Activated naive CD4-positive, alpha-beta T cell treated with anti-CD3 and anti-CD28 coated beads, Interleukin-2, amount 50 U/mL, for 24 hours (primary cell): ENCODE results near the gene C1QB.
"Not testable (repeated sequence)": the region's sequence is repeated elsewhere in the genome, so short reads cannot be mapped to it uniquely, and the experiment has no call there.

ENCODE experiments used
- H3K27ac Mint-ChIP-seq: one replicate; pipeline ENCODE4 v1.8.0; 2021; ENCODE audit warnings: mild to moderate bottlenecking, mixed read lengths
- H3K27me3 Mint-ChIP-seq: one replicate; pipeline ENCODE4 v1.8.0; 2021; ENCODE audit warnings: mixed read lengths
- H3K36me3 Mint-ChIP-seq: one replicate; pipeline ENCODE4 v1.8.0; 2021; ENCODE audit warnings: mixed read lengths
- H3K4me1 Mint-ChIP-seq: one replicate; pipeline ENCODE4 v1.8.0; 2021; ENCODE audit warnings: mixed read lengths
- H3K4me3 Mint-ChIP-seq: one replicate; pipeline ENCODE4 v1.8.0; 2021; ENCODE audit warnings: mild to moderate bottlenecking, mixed read lengths
- H3K9me3 Mint-ChIP-seq: one replicate; pipeline ENCODE4 v1.8.0; 2021; ENCODE audit warnings: mixed read lengths

The C1QB gene

DNA sequence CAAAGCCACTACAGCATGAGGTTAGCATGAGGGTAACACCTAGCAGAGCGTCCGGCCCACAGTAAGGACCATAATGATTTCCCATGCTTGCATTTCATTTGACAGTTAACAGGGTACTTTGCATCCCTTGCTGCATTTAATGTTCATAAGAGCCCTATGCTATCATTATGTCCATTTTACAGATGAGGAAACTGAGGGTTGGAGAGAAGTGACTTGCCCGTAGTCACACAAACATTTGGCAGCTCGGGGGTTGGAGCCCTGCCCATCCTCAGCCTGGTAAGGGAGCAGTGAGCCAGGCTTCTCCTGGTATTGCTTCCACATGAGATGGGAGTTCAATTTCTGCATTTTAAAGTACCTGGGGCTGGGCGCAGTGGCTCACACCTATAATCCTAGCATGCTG is 41.1 kb downstream of the C1QB start:
- H3K4me3 Mint-ChIP-seq: no peak overlapping the region
- H3K4me1 Mint-ChIP-seq: no peaks in the 10 kb centered on the region
- H3K27ac Mint-ChIP-seq: no peak overlapping the region
- no peaks in the 10 kb centered on the region for H3K9me3 Mint-ChIP-seq
- H3K27me3 Mint-ChIP-seq: no peaks in the 10 kb centered on the region
- no peaks in the 10 kb centered on the region for H3K36me3 Mint-ChIP-seq

- H3K27me3 Mint-ChIP-seq: no peaks in the 10 kb centered on the region
- H3K27ac Mint-ChIP-seq: no peak overlapping the region
- no peaks in the 10 kb centered on the region for H3K9me3 Mint-ChIP-seq
- no peaks in the 10 kb centered on the region for H3K4me1 Mint-ChIP-seq
- H3K36me3 Mint-ChIP-seq: no peaks in the 10 kb centered on the region
- no peak overlapping the region for H3K4me3 Mint-ChIP-seq
These were observed 43.6 kb downstream of the C1QB start for GRCh38 chr1:22696610-22697009.

DNA sequence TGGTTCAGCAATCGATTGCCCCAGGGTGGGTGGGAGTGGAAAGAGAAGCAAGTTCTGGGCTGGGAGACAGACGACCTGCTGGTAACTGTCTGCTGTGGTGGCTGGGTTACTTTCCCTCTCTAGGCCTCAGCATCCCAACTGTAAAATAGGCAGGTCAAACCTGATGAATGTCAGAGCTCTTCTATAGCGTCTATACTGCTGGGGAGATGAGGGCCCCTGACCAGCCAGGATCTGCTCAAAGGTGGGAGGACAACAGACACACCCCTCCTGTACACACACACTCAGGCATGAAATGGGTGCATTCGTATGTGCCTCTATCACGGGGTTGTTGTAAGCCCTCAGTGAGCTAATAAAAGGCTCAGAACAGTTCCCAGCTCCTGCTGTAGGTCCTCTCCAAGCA is 44.9 kb downstream of the C1QB start:
- H3K9me3 Mint-ChIP-seq: no peaks in the 10 kb centered on the region
- H3K27me3 Mint-ChIP-seq: peaks cover 2% of the 10 kb centered on the region
- no peaks in the 10 kb centered on the region for H3K4me1 Mint-ChIP-seq
- H3K36me3 Mint-ChIP-seq: no peaks in the 10 kb centered on the region
- H3K4me3 Mint-ChIP-seq: no peak overlapping the region
- no peak overlapping the region for H3K27ac Mint-ChIP-seq

DNA sequence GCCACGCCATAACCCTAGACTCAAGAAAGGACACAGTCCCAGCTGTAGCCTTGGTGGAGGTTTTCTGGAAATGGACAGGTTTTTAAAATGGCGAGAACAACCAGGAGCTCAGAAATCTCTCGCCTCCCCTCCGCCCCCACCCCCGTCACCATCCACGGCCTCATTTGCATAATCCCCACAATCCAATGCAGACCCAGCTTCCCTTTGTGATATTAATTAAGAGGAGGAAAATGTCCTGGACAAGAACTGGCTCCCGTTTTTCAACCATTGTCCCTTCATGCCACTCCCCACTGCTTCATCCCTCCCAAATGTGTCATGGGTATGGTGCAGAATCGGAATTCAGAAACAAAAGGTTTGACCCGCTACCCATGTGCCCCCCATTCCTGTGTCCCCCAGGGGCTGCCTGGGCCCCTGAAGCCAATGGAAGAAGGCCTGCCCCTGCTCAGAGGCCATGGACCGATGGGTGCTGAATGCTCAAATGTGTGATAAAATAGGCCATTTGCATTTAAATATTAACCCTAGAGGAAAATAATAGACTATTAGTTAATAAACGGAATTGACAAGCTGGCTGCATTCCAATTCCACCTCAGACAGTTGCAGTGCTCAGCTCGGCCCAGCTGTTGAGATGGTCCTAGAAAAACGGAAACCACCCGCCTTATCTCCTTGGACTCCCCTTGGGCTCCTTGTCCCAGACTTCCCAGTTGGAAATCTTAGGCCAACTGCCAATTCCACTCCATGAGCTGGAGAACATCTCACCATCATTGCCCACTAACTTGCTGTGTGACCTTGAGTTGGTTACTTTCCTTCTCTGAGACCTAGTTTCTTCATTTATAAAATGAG is 46.9 kb downstream of the C1QB start:
- Mint-ChIP-seq H3K4me1 (no peaks in the 10 kb centered on the region), H3K4me3 (no peak overlapping the region), H3K27me3 (peaks cover 2% of the 10 kb centered on the region)

DNA sequence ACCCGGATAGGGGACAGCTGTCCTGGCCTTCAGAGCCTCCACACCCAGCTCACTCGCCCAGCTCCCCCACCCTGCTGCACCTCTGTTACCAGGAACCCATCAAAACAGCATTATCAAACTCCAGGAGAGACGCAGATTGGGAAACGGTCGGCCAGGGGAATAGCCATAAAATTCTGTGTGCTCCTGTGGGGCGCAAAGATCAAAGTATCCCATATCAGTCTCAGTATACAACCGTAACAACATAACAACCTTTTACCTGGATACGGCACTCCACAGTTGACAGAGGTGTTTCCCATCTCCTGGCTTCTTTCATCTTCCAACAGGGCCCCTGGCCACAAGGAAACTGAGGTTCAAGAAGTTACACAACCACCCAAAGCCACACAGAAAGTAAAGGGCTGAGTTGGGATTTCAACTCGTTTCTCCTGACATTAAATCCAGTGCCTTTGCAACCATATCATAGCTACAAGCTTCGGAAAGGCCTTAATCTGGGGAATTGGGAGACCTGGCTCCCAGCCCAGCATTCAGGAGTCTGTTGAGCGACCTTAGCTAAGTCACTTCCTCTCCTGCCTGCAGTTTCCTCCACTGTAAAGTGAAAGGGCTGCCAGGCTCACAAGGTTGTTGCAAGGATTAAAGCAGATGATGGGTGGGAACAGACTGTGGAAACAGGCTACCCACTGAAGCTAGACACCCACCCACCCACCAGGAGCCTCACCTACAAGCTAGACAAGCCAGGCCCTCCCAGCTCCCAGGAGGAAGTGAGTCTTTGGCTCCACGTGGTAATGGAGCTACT is 49.5 kb downstream of the C1QB start:
- Mint-ChIP-seq H3K27ac (no peak overlapping the region), H3K9me3 (no peaks in the 10 kb centered on the region), H3K4me1 (no peaks in the 10 kb centered on the region), H3K27me3 (peaks cover 4% of the 10 kb centered on the region), H3K36me3 (no peaks in the 10 kb centered on the region), H3K4me3 (no peak overlapping the region)

More for the DNA sequence above, 46.9 kb downstream of the C1QB start:
- H3K27ac Mint-ChIP-seq: no peak overlapping the region
- no peaks in the 10 kb centered on the region for H3K9me3 Mint-ChIP-seq
- no peaks in the 10 kb centered on the region for H3K36me3 Mint-ChIP-seq

DNA sequence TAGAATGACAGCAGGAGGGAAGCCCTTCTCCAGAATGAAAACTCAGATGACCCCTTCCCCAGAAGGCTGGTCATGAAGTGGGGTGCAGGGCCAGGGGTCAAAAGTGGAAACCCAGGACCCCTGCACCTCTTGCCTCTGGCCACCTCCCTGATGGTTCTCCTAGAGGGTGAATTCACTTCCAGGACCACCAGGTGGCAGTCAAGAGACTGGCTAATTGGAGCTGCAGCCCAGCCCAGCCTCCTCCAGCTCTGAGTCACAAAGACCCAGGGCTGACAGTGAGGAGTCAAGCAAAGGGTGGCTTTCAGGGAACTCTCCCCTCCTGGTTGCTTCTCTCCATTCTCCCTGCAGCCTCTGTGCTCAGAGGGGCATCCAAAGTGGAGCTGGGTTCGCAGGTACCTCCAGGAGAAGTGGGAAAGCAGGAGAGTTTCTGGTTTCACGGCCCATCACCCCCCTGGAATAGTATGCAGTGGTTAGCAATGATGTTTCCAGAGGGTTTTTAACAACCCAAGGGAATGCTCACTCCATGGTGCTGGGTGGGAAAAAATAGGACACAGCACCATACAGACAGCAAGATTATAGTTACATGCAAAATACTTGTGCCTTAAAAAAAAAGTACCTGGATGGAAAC is 51.5 kb downstream of the C1QB start:
- H3K4me1 Mint-ChIP-seq: no peaks in the 10 kb centered on the region
- no peak overlapping the region for H3K27ac Mint-ChIP-seq
- H3K27me3 Mint-ChIP-seq: peaks cover 18% of the 10 kb centered on the region
- H3K9me3 Mint-ChIP-seq: no peaks in the 10 kb centered on the region
- no peak overlapping the region for H3K4me3 Mint-ChIP-seq
- H3K36me3 Mint-ChIP-seq: peaks cover 2% of the 10 kb centered on the region

DNA sequence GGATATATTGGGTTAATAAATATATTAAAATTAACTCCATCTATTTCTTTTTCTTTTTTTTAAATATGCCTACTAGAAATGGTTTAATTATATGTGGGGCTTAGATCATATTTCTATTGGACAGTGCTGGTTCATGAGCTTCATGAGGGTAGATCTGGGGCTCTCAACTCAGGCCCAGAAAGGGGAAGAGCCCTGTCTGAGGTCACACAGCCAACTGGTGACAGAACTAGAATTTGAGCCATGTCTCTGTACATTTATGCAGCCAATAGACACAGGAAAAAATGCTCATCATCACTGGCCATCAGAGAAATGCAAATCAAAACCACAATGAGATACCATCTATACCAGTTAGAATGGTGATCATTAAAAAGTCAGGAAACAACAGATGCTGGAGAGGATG is 52.5 kb downstream of the C1QB start:
- H3K27me3 Mint-ChIP-seq: peaks cover 21% of the 10 kb centered on the region

GRCh38 chr1:22706100-22706499 is 53.1 kb downstream of the C1QB start:
- H3K4me3 Mint-ChIP-seq, H3K9me3 Mint-ChIP-seq, H3K27ac Mint-ChIP-seq, H3K36me3 Mint-ChIP-seq, H3K4me1 Mint-ChIP-seq: not testable (repeated sequence)
- peaks cover 21% of the 10 kb centered on the region for H3K27me3 Mint-ChIP-seq

More for the DNA sequence above, 52.5 kb downstream of the C1QB start:
- H3K4me3 Mint-ChIP-seq: no peak overlapping the region
- H3K36me3 Mint-ChIP-seq: peaks cover 2% of the 10 kb centered on the region
- peaks cover 4% of the 10 kb centered on the region for H3K4me1 Mint-ChIP-seq
- no peak overlapping the region for H3K27ac Mint-ChIP-seq
- H3K9me3 Mint-ChIP-seq: no peaks in the 10 kb centered on the region

DNA sequence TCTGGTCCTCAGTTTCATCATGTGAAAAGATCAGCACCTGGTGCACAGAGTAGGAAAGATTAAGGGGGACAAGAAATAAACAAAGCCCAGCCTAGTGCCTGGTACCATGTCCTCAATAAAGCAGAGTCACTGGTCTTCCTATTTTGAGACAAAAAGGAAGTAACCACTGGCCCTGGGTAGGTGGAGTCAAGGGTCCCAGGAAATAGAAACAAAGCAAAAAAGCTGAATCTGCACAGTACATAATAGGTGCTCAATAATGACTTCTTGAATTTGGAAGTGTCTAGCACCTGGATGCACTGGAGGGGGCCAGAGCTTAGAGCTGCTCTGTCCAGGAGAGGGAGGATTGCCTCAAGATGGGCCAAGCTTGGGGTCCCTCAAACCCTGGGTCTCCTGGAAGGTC is 55.7 kb downstream of the C1QB start:
- peaks cover 2% of the 10 kb centered on the region for H3K36me3 Mint-ChIP-seq
- H3K4me1 Mint-ChIP-seq: peaks cover 7% of the 10 kb centered on the region
- no peaks in the 10 kb centered on the region for H3K9me3 Mint-ChIP-seq
- no peak overlapping the region for H3K4me3 Mint-ChIP-seq
- H3K27ac Mint-ChIP-seq: no peak overlapping the region
- H3K27me3 Mint-ChIP-seq: peaks cover 38% of the 10 kb centered on the region

DNA sequence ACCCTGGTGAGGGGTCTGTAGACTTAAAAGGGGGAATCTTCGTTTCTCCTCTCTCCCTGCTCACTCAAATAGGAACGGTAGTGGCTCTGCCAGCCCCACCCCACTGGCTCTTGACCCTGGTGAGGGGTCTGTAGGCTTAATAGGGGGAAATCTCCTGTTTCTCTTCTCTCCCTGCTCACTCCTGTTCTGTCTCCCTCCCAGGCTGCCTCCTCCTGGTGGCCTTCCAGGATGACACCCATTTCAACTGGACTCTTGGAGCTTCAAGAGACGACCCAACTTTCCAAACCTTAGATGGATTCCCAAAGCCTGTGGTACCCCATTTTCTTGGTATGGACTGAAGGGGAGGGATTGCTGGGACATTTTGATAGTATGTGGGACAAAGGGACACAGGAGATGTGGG is 56.2 kb downstream of the C1QB start:
- H3K27me3 Mint-ChIP-seq: peaks cover 38% of the 10 kb centered on the region
- H3K9me3 Mint-ChIP-seq: no peaks in the 10 kb centered on the region
- peaks cover 7% of the 10 kb centered on the region for H3K4me1 Mint-ChIP-seq
- peaks cover 2% of the 10 kb centered on the region for H3K36me3 Mint-ChIP-seq
- H3K27ac Mint-ChIP-seq: peak overlapping the region; percentile 72
- no peak overlapping the region for H3K4me3 Mint-ChIP-seq

GRCh38 chr1:22709891-22710700 is 57.1 kb downstream of the C1QB start:
- H3K27ac Mint-ChIP-seq: peak overlapping the region; percentile 17
- H3K9me3 Mint-ChIP-seq: no peaks in the 10 kb centered on the region
- peaks cover 7% of the 10 kb centered on the region for H3K4me1 Mint-ChIP-seq
- H3K27me3 Mint-ChIP-seq: peaks cover 41% of the 10 kb centered on the region
- peak overlapping the region; percentile 81 for H3K4me3 Mint-ChIP-seq
- H3K36me3 Mint-ChIP-seq: peaks cover 2% of the 10 kb centered on the region

DNA sequence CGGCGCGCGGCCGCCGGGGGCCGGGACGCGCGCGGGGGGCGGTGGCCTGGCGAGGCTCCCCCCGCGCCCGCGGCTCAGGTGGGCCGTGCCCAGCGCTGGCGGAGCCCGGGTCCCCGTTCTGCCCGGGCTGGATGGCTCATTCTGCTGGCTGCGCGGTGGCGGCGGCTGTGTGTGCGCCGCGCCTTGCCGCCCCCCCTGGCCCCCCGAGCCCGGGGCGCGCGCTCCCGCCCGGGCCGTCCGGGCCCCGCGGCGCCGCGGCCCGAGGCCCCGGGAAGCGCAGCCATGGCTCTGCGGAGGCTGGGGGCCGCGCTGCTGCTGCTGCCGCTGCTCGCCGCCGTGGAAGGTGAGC is 57.6 kb downstream of the C1QB start, which contains the start of gene EPHB2:
TSS of gene EPHB2 (plus strand) at position 139 of the 349 bp plus-strand sequence. CDS start at position 283, 144 bp downstream.
- Mint-ChIP-seq H3K4me1 (peaks cover 7% of the 10 kb centered on the region), H3K36me3 (peaks cover 2% of the 10 kb centered on the region), H3K27ac (peak within 1 kb of the TSS; percentile 17), H3K4me3 (peak within 1 kb of the TSS; percentile 81), H3K27me3 (peaks cover 41% of the 10 kb centered on the region), H3K9me3 (no peaks in the 10 kb centered on the region)

DNA sequence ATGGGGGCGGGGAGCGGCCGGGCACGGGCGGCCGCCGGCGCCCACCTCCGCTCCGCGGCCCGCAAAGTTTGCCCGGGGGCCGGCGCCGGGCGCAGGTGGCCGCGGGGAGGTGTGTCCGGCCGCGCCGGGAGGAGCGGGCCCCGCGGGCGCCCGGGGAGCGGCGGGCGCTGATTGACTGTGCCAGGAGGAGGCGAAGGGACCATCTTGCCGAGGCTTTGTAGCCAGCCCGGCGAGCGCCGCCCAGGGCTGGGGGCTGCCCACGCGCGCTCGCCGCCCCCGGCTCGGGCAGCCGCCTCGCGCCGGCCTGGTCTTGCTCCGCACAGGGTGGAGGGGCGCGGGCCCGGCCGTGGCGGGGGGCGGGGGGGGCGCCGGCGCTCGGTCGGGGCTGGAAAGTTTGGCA is 58.0 kb downstream of the C1QB start:
- Mint-ChIP-seq H3K27me3 (peaks cover 43% of the 10 kb centered on the region), H3K4me3 (no peak overlapping the region), H3K27ac (no peak overlapping the region)

More for the DNA sequence above, 58.0 kb downstream of the C1QB start:
- Mint-ChIP-seq H3K36me3 (peaks cover 2% of the 10 kb centered on the region), H3K9me3 (no peaks in the 10 kb centered on the region), H3K4me1 (peaks cover 7% of the 10 kb centered on the region)
